Measurements from ENCODE around the gene FAM174A. TPM values are rescaled to one million over a fixed set of nuclear protein-coding genes. Genes with fewer than 3 reads are reported as not detected.

FAM174A gene
- total RNA-seq, 2 experiments from 2014 or later, result 3.9 to 4.7 TPM

DNA sequence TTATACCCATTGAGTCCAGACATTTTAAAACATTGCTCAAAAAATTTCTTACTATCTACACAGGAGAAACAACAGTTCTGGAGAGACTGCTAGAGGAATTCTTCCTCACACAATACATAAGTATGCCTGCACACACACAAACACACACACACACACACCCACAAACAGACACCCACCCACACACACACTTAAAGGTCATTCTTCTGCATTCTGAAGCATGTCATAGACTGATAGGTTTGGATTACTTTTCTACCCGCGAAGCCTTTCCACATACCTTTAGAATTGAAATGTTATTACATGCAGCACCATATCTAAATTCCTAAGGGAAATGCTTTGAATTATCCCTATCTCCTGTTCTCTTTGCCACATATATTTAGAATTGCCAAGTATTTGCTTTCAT is 80.2 kb downstream of the FAM174A start:
- Mint-ChIP-seq H3K4me1 (no peaks in the 10 kb centered on the region), H3K27ac (no peak overlapping the region), H3K4me3 (no peak overlapping the region), H3K36me3 (ENCODE audit: low read depth) (no peaks in the 10 kb centered on the region), H3K27me3 (peaks cover 9% of the 10 kb centered on the region), H3K9me3 (ENCODE audit: low read depth) (no peaks in the 10 kb centered on the region)
- intact Hi-C loops (cut with DNase I, micrococcal nuclease), result no loop called here
- CTCF ChIA-PET, result interaction anchor here (0.7 kb wide), 1 partner anchor 37 kb away, joined by 3 read pairs; no protein-coding TSS in a partner anchor
- ATAC-seq, result no peak
- DNase-seq, result no peak
- POLR2A ChIA-PET, result no interaction called here

GRCh38 chr5:100616291-100616690 is 81.1 kb downstream of the FAM174A start:
- Mint-ChIP-seq H3K4me3 (no peak overlapping the region), H3K27me3 (peaks cover 5% of the 10 kb centered on the region)
- intact Hi-C loops (cut with DNase I, micrococcal nuclease), result no loop called here

GRCh38 chr5:100616981-100617380 is 81.8 kb downstream of the FAM174A start:
- ATAC-seq (no peak), DNase-seq (no peak)
- Mint-ChIP-seq H3K9me3 (ENCODE audit: low read depth) (no peaks in the 10 kb centered on the region), H3K27ac (no peak overlapping the region), H3K4me3 (no peak overlapping the region), H3K27me3 (peaks cover 2% of the 10 kb centered on the region), H3K36me3 (ENCODE audit: low read depth) (no peaks in the 10 kb centered on the region), H3K4me1 (no peaks in the 10 kb centered on the region)
- ChIA-PET CTCF (no interaction called here), POLR2A (no interaction called here)
- intact Hi-C loops (cut with DNase I, micrococcal nuclease), result no loop called here

More at GRCh38 chr5:100616291-100616690, 81.1 kb downstream of the FAM174A start:
- Mint-ChIP-seq H3K4me1 (no peaks in the 10 kb centered on the region), H3K27ac (no peak overlapping the region), H3K36me3 (ENCODE audit: low read depth) (no peaks in the 10 kb centered on the region), H3K9me3 (ENCODE audit: low read depth) (no peaks in the 10 kb centered on the region)
- ATAC-seq (no peak), DNase-seq (no peak)
- CTCF ChIA-PET, result no interaction called here
- POLR2A ChIA-PET, result no interaction called here

DNA sequence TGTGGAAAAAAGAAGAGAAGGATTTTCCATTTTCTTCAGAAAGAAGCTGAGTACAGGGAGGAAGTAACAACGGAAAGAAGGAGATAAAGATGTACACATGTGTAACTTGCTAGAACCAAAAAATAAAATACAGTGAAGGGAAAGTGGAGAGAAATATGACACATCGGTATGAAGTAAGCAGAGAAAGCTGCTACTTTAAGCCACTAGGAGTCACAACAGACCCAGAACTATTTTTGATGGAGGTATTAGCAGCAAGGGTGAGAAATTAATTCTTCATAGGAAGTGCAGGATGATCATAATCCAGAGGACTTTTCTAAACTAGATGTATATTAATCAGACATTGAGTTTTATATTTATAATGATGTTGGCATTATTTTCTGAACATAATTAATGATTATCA is 88.5 kb downstream of the FAM174A start:
- no peaks in the 10 kb centered on the region for H3K36me3 Mint-ChIP-seq (ENCODE audit: low read depth)
- ChIA-PET POLR2A (no interaction called here), CTCF (interaction anchor here (1.2 to 1.3 kb wide), 2 partner anchors 9 to 418 kb away, joined by 4 read pairs; no protein-coding TSS in a partner anchor)

GRCh38 chr5:100634937-100635534 is 99.9 kb downstream of the FAM174A start:
- H3K36me3 Mint-ChIP-seq (ENCODE audit: low read depth), result no peaks in the 10 kb centered on the region
- H3K4me3 Mint-ChIP-seq, result no peak overlapping the region
- H3K27me3 Mint-ChIP-seq, result no peaks in the 10 kb centered on the region
- intact Hi-C loops (cut with DNase I, micrococcal nuclease), result no loop called here
- no peak for ATAC-seq
- no peaks in the 10 kb centered on the region for H3K9me3 Mint-ChIP-seq (ENCODE audit: low read depth)
- ChIA-PET CTCF (interaction anchor here (0.6 kb wide), 1 partner anchor 440 kb away, joined by 5 read pairs; no protein-coding TSS in a partner anchor), POLR2A (no interaction called here)
- no peak for DNase-seq
- no peaks in the 10 kb centered on the region for H3K4me1 Mint-ChIP-seq
- H3K27ac Mint-ChIP-seq, result peak overlapping the region; percentile 31

More for the DNA sequence above, 88.5 kb downstream of the FAM174A start:
- Mint-ChIP-seq H3K4me3 (no peak overlapping the region), H3K27ac (no peak overlapping the region), H3K27me3 (no peaks in the 10 kb centered on the region), H3K9me3 (ENCODE audit: low read depth) (no peaks in the 10 kb centered on the region), H3K4me1 (no peaks in the 10 kb centered on the region)
- intact Hi-C loops (cut with DNase I, micrococcal nuclease), result loop anchor here (1.0 to 2.0 kb wide), 5 partner anchors 422 to 1055 kb away; no protein-coding TSS in a partner anchor
- DNase-seq (no peak), ATAC-seq (peak; percentile 33)

All from activated CD4-positive, alpha-beta T cell treated with anti-CD3 and anti-CD28 coated beads for 36 hours (primary cell).